Glomerular visceral epithelial cell (primary cell): Measurements from ENCODE around the gene ROBO1.

Source experiments
- DNase-seq: peaks from one replicate; pipeline ENCODE4 v3.0.0-alpha.2; 2016; ENCODE audit errors: extremely low spot score

The ROBO1 gene

GRCh38 chr3:79467721-79468120 is 300.1 kb downstream of the ROBO1 start:
- DNase-seq = peak; percentile 40

GRCh38 chr3:79461129-79461792 is 306.5 kb downstream of the ROBO1 start:
- peak; percentile 32 for DNase-seq

DNA sequence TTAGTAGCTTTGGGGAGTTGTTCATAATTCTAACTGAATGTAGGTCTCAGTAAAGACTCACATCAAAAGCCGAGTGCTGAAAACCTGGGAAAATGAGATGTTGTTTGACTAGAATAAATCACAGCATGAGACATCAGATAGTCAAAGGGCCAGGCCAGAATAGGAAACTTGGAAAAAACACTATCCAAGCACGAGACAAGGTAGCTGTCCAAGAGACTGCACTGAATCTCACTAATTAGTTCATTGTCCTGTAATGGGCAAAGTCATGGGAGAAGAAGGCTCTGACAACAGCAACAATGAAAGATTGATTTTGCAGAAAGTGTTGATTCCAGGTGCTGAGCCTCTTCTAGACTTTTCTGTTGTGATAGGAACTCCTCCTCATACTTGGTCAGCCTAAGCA is 314.2 kb downstream of the ROBO1 start:
- DNase-seq = no peak

DNA sequence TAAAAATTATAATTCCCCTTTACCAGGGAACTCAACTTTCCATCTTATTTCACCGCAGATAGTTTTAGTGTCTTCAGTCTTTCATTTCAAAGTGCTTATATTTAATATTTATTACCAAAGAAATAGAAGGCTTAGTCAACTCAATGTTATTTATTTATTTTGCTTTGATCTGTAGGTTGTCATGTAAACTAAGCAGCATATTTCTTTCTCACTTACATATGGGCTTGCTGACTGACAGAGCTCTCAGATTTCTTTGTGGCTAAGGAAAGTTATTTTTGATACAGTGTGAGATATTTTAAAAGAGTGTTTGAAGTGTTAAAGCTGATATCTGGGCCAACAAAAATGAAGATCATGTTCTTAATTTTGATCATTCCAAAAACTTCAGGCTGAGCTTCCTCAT is 331.4 kb downstream of the ROBO1 start:
- no peak for DNase-seq

GRCh38 chr3:79427081-79427480 is 340.7 kb downstream of the ROBO1 start:
- no peak for DNase-seq

- no peak for DNase-seq
These were observed 343.0 kb downstream of the ROBO1 start for GRCh38 chr3:79424811-79425210.

DNA sequence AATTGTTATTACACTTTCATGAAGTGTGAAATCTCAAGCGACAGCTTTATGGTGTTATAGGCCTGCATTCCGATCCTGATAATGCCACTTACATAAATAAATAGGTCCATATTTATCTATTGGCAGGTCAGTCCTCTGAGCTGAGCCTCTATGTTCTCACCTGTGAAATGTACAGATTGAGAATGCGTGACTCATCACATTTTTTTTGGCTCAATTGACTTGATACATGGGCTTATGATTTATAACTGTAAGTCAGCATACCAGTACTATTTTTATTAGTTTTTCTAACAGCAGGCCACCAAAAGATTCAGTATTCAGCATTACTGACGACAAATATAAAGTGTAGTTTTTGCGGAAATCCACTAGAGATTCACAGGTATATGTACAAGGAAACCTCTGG is 344.4 kb downstream of the ROBO1 start:
- DNase-seq = no peak

GRCh38 chr3:79421273-79421672 is 346.5 kb downstream of the ROBO1 start:
- DNase-seq = no peak

DNA sequence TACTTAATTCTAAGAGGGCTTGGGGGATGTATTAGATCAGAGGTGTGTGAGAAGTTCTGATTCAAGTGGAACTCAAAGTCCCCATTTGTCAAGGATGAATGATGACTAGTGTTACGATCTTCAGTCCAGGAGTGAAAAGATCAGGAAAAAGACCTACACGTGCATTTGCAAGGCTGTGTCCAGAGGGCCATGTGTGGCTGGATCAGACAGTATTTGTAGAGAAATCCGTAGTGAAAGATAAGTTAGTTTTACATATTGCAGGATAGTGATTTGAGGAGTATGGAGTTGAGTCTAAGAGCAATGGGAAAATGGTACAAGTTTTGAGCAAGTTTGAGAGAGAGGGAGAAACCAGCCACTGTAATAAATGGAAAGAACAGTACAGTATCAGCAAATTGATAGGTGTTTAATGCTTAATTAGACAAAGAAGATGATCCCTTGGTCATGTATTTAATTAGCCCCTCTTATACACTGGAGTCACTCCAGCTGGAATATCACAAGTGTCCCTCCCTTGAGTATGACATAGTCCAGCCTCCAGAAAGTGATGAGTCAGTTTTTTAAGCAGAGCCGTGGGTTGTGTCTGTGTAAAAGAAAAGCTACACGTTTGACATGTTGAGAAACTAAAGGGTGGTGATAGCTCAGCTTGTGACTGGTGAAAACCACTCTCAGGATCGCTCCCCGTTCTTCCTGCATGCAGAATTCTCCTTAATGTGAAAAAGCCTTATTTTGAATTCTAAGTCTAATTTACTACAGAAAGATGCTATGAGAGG is 348.8 kb downstream of the ROBO1 start:
- DNase-seq = no peak

- no peak for DNase-seq
These were observed 352.4 kb downstream of the ROBO1 start for GRCh38 chr3:79415356-79415755.

DNA sequence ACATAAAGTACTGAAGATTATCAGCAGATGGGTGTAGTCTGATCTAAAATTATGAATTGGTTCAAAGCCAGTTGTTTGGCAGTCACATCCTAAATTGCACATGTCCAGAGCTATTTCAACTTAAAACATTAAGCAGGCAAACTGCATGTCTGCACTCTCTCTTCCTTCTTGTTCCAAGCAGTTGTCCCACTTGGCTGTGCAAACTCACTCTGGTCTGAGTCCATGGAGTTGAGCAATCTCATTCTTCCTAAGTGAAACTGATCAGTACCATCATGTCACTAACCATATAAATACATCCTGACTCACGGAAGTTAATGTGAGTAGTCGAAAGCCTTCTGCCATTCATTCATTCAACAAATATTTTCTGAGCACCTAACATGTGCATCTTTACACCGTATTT is 353.0 kb downstream of the ROBO1 start:
- no peak for DNase-seq

- no peak for DNase-seq
These were observed 353.8 kb downstream of the ROBO1 start for GRCh38 chr3:79414035-79414434.

DNA sequence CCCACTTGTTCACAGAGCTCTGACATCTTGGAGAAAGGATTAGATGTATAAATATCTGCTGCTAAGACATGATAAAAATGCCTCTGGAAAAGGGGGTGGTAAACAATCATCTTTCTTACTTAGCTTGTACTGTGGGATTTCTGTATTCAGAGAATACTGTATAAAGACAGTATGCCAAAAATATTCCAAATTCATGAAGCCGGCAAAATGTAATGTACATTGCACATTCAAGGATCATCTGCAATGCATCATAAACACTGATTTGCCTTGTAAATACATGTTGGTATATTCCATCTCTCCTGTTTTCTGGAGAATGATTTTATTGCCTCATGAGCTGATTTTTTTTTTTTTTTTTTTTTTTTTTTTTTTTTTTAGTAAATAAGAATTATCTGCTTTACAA is 355.3 kb downstream of the ROBO1 start:
- DNase-seq = no peak

DNA sequence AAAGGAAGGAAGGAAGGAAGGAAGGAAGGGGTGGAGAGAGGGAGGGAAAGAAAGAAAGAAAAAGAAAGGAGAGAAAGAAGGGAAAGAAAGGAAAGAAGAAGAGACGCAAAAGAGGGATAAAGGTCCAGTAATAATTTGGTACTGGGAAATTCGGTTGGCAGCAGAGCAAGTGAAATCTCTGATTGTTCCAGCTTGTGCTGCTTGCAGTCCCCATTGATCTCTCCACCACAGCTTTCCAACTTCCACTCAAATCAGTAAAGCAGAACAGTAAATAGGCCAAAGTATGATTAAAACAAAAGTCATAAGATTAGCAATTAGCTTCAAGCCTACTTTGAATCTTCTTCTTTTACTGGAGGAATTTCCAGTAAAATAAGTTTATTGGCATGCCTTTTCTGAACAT is 357.2 kb downstream of the ROBO1 start:
- no peak for DNase-seq

- no peak for DNase-seq
These were observed 357.7 kb downstream of the ROBO1 start for GRCh38 chr3:79410136-79410535.

GRCh38 chr3:79406175-79406574 is 361.6 kb downstream of the ROBO1 start:
- no peak for DNase-seq

DNA sequence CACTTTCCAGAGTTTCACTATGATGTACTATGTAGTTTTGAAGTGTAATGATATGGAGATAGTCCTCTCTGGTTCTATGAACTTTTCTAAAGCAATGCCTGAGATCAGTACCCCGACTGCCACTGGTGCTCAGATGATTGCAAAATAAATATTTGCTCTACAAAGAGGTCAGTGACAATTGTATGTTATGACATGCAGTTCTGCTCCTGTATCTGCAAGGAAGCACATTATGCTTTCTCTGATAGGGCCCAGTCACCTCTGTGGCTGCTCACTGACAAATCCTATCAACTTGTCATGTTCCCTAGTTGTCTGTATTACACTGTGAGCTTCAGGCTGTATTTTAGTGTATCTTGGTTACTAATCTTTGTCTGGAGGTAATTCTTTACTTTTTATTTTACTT is 362.6 kb downstream of the ROBO1 start:
- DNase-seq = no peak

DNA sequence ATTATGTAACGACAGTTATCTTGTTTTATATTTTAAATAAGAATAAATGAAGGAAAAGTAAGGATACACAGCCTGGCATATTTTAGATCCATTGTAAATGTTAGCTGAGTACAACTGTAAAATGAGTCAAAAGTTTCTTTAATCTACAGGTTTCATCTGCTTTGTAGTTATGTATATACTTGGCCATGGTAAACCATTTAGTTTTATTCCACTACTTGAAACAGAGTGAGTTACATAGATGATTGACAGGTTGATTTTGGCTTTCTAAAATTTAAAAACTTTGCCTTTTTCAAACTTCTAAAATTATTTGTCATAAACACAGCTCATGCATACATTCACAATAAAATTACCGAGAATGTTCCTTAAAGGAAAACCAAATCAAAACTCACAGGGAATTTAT is 371.2 kb downstream of the ROBO1 start:
- no peak for DNase-seq

DNA sequence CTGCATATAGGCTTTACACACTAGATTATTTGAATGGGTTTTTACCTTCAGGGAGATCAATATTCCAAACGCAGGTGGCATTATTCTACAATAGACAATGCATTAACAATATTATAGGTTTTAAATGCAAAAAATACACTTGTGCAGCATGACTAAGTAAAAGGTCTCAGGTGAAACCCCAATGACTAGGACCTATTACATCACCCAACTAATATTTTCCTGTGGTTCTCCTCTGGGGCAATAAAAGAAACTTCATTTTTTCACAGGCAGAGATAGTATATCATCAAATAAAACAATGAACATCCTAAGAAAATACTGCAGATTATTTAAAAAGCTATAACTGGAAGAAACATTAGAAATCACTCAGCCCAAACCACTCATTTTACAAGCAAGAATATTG is 375.3 kb downstream of the ROBO1 start:
- no peak for DNase-seq

GRCh38 chr3:79390352-79390751 is 377.4 kb downstream of the ROBO1 start:
- no peak for DNase-seq

DNA sequence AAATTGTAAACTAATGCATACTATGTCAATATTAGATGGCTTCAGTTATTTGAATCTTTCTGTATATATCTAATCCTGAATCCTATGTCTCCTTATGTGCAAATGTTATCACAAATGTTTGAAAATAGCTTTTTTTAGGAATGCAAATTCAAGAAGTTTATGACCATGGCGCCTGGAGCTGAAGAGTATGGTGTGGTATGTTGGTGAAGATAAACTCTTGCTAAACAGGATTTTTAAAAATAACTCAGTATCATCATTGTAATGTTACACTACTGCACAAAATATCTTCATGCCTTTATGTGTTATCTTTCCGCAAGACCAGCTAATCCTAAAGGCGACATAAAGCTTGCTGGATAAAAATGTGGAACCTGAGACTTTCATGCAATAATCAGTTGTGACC is 382.6 kb downstream of the ROBO1 start:
- no peak for DNase-seq

GRCh38 chr3:79383402-79384012 is 384.3 kb downstream of the ROBO1 start:
- no peak for DNase-seq

DNA sequence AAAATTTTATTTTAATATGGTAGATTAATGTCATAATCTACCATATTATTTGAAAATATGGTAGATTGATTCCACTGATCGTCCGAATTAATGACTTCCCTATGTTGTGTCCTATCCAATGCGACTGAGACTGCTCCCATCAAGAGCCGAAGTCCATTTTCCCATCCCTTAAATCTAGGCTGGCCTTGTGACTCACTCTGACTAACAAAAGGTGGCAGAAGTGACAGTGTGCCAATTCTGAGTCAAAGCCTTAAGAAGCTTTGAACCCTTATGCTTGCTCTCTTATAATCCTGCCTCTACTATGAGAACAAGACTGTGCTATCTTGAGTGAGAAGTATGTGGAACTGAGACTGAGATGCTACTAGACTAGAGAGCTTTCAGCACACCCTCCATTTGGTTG is 387.2 kb downstream of the ROBO1 start:
- no peak for DNase-seq
